ENCODE measurements around the gene PFKP.

- TF ChIP-seq, protein P1, sequence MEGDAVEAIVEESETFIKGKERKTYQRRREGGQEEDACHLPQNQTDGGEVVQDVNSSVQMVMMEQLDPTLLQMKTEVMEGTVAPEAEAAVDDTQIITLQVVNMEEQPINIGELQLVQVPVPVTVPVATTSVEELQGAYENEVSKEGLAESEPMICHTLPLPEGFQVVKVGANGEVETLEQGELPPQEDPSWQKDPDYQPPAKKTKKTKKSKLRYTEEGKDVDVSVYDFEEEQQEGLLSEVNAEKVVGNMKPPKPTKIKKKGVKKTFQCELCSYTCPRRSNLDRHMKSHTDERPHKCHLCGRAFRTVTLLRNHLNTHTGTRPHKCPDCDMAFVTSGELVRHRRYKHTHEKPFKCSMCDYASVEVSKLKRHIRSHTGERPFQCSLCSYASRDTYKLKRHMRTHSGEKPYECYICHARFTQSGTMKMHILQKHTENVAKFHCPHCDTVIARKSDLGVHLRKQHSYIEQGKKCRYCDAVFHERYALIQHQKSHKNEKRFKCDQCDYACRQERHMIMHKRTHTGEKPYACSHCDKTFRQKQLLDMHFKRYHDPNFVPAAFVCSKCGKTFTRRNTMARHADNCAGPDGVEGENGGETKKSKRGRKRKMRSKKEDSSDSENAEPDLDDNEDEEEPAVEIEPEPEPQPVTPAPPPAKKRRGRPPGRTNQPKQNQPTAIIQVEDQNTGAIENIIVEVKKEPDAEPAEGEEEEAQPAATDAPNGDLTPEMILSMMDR (IDR thresholded peaks at IDR 0.05) = no peak
- no peak for TF ChIP-seq POLR2A (IDR thresholded peaks at IDR 0.05)
Measured at GRCh38 chr10:3040069-3040468, 27.3 kb upstream of the PFKP start.

Data from lower leg skin (tissue), 3 donors.